Peyer's patch (tissue), 4 donors: ENCODE measurements around the gene RIMKLB. TPM values are rescaled to one million over a fixed set of nuclear protein-coding genes. Genes with fewer than 3 reads are reported as not detected.
"Not testable (repeated sequence)": the region's sequence is repeated elsewhere in the genome, so short reads cannot be mapped to it uniquely, and the experiment has no call there.

Experiments
- DNase-seq, 3 donors: peaks; one replicate each; pipeline ENCODE4 v3.0.0-alpha.2; 2017 to 2019
- H3K27ac ChIP-seq, 4 donors: fragments of 200-600 bp; sonication (generic); one replicate each; pipeline ENCODE4 v1.5.1; 2016 to 2019
- H3K27me3 ChIP-seq, 2 donors: fragments of 200-600 bp; sonication (generic); one replicate each; pipeline ENCODE4 v1.5.1; 2019
- H3K36me3 ChIP-seq, 3 donors: fragments of 200-600 bp; sonication (generic); one replicate each; pipeline ENCODE4 v1.5.1; 2016 to 2019
- H3K4me1 ChIP-seq, 4 donors: fragments of 200-600 bp; sonication (generic); one replicate each; pipeline ENCODE4 v1.5.1; 2016 to 2019
- H3K4me3 ChIP-seq, 4 donors: fragments of 200-600 bp; sonication (generic); 1 replicate in 3 of 4; 2 replicates in 1 of 4; pipeline ENCODE4 v1.5.1; 2016 to 2019; ENCODE audit warnings: mild to moderate bottlenecking in 1 of 4
- H3K9me3 ChIP-seq, 4 donors: fragments of 200-600 bp; sonication (generic); one replicate each; pipeline ENCODE4 v1.5.1; 2016 to 2019; ENCODE audit warnings: mild to moderate bottlenecking in 1 of 4
- POLR2A ChIP-seq, 2 donors: fragments of 450-650 bp; IDR thresholded peaks; one replicate each; pipeline ENCODE4 v1.5.1; 2017; ENCODE audit warnings: antibody characterized with exemption in 2 of 2, mild to moderate bottlenecking in 2 of 2, moderate library complexity in 2 of 2
- total RNA-seq, 4 donors: library from RNA; depleted of rRNA; stranded (reverse); fragments of >200 nt; gene quantifications; one replicate each; pipeline ENCODE4 v1.1.0, GENCODE V29; 2016
- TF ChIP-seq, protein P1 (sequence below), 6 experiments: fragments of 450-650 bp in 4 of 6; fragments of 200-600 bp in 2 of 6; sonication (generic) in 1 of 6; IDR thresholded peaks; one replicate each; pipeline ENCODE4 v1.5.1; 2017 to 2019; ENCODE audit warnings: antibody characterized with exemption in 6 of 6, mild to moderate bottlenecking in 3 of 6, moderate library complexity in 1 of 6

The RIMKLB gene
- total RNA-seq, 4 donors from 2014 or later, result 27.0 to 89.1 (median 37.0) TPM

DNA sequence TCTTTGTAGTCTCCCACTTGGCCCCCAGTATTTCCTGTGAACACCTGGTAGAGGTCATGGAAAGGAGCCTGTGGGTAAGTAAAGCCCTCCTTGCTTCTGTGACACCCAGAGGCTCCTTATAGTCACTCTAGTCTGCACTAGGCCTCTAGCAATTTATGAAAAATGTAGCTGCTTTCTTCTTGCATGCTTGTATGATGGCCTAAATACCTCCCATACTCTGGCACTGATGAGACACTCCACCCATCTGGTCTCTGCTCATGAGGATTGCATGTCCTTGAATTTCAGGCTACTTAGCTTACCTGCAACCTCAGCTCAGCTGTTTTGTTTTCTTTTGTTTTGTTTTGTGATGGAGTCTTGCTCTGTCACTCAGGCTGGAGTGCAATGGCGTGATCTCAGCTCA, 120.1 kb downstream of the RIMKLB start:
- no peak for DNase-seq
- Histone ChIP-seq H3K9me3 (no peaks in the 10 kb centered on the region), H3K27ac (no peak overlapping the region), H3K4me1 (no peaks in the 10 kb centered on the region), H3K27me3 (no peaks in the 10 kb centered on the region), H3K36me3 (no peaks in the 10 kb centered on the region), H3K4me3 (no peak overlapping the region)
- TF ChIP-seq, protein P1, sequence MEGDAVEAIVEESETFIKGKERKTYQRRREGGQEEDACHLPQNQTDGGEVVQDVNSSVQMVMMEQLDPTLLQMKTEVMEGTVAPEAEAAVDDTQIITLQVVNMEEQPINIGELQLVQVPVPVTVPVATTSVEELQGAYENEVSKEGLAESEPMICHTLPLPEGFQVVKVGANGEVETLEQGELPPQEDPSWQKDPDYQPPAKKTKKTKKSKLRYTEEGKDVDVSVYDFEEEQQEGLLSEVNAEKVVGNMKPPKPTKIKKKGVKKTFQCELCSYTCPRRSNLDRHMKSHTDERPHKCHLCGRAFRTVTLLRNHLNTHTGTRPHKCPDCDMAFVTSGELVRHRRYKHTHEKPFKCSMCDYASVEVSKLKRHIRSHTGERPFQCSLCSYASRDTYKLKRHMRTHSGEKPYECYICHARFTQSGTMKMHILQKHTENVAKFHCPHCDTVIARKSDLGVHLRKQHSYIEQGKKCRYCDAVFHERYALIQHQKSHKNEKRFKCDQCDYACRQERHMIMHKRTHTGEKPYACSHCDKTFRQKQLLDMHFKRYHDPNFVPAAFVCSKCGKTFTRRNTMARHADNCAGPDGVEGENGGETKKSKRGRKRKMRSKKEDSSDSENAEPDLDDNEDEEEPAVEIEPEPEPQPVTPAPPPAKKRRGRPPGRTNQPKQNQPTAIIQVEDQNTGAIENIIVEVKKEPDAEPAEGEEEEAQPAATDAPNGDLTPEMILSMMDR (IDR thresholded peaks at IDR 0.05), result no peak
- TF ChIP-seq POLR2A (IDR thresholded peaks at IDR 0.05), result no peak

DNA sequence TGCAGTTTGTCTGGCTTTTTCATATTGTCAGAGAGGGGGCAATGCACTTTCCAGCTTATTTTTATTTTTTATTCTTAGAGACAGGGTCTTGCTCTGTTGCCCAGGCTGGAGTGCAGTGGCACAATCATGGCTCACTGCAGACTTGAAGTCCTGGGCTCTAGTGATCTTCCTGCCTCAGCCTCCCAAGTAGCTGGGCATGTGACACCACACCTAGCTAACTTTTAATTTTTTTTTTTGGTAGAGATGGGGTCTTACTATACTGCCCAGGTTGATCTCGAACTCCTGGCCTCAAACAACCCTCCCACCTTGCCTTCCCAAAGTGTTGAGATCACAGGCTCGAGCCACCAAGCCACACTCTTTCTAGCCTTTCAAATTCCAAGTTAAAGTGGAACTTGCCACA, 120.7 kb downstream of the RIMKLB start:
- no peak for DNase-seq
- H3K9me3 ChIP-seq, result no peaks in the 10 kb centered on the region
- H3K4me1 ChIP-seq, result no peaks in the 10 kb centered on the region
- H3K27ac ChIP-seq, result no peak overlapping the region
- H3K4me3 ChIP-seq, result no peak overlapping the region
- TF ChIP-seq, protein P1 (IDR thresholded peaks at IDR 0.05), result no peak
- TF ChIP-seq POLR2A (IDR thresholded peaks at IDR 0.05), result no peak
- no peaks in the 10 kb centered on the region for H3K36me3 ChIP-seq
- no peaks in the 10 kb centered on the region for H3K27me3 ChIP-seq

DNA sequence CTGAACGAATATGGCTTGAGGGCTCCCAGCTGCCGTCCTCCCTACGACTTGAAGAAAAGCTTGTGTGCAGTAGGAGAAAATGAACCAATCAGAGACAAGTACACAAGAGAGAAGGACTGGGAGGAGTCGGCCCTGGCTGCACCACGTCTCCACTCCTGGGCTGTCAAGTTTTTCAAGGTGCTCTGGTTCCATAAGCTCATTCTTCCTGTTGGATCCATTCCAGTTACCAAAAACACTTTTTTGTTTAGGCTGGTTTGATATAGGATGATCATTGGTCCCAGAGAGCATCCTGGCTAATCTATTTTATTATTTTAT, 121.8 kb downstream of the RIMKLB start:
- Histone ChIP-seq H3K4me1 (no peaks in the 10 kb centered on the region), H3K27ac (no peak overlapping the region), H3K4me3 (no peak overlapping the region), H3K9me3 (no peaks in the 10 kb centered on the region), H3K36me3 (no peaks in the 10 kb centered on the region), H3K27me3 (no peaks in the 10 kb centered on the region)
- TF ChIP-seq POLR2A (IDR thresholded peaks at IDR 0.05), result no peak
- TF ChIP-seq, protein P1 (IDR thresholded peaks at IDR 0.05), result no peak
- DNase-seq, result no peak

DNA sequence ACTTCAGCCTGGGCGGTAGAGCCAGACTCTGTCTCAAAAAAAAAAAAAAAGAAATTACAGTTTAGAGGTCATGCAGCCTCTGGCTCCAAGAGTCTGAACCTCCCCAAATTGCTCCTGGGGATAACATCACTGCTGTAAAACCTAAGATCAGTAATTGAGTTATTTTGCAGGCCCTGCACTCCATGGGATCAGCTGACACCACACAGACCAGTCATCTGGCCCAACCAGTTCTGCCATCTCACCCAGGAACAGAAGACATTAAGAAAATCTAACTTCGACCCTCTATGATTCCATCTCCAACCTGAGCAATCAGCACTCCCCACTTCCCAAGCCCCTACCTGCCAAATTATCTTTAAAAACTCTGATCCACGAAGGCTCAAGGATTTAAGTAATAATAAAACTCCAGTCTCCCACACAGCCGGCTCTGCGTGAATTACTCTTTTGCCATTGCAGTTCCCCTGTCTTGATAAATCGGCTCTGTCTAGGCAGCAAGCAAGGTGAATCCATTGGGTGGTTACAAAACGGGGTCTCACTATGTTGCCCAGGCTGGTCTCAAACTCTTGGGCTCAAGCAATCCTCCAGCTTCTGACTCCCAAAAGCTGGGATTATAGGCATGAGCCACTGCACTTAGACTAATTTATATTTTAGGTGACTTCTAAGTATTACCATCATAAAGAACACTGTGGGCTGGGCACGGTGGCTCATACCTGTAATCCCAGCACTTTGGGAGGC, 123.1 kb downstream of the RIMKLB start:
- H3K9me3 ChIP-seq, H3K27me3 ChIP-seq, H3K27ac ChIP-seq, H3K4me3 ChIP-seq, DNase-seq, H3K36me3 ChIP-seq, H3K4me1 ChIP-seq: not testable (repeated sequence)

DNA sequence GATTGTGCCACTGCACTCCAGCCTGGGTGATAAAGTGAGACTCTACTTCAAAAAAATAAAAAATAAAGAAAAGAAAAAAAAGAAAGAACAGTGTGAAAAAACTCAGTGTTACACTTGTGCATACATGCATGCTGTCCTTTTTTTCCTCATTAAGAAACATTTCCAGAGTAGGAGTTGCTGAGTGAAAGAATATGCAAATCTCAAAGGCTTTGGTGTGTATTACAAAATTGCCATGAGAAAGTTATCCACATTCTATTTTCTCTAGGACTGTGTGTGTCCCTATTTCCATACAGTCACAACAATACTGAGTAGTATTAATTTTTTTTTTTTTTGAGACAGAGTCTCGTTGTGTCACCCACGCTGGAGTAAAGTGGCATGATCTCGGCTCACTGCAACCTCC, 123.8 kb downstream of the RIMKLB start:
- H3K27ac ChIP-seq, result no peak overlapping the region
- DNase-seq, result no peak
- no peaks in the 10 kb centered on the region for H3K4me1 ChIP-seq
- no peaks in the 10 kb centered on the region for H3K9me3 ChIP-seq
- H3K4me3 ChIP-seq, result no peak overlapping the region
- no peak for TF ChIP-seq POLR2A (IDR thresholded peaks at IDR 0.05)
- TF ChIP-seq, protein P1 (IDR thresholded peaks at IDR 0.05), result no peak
- H3K27me3 ChIP-seq, result no peaks in the 10 kb centered on the region
- H3K36me3 ChIP-seq, result no peaks in the 10 kb centered on the region

DNA sequence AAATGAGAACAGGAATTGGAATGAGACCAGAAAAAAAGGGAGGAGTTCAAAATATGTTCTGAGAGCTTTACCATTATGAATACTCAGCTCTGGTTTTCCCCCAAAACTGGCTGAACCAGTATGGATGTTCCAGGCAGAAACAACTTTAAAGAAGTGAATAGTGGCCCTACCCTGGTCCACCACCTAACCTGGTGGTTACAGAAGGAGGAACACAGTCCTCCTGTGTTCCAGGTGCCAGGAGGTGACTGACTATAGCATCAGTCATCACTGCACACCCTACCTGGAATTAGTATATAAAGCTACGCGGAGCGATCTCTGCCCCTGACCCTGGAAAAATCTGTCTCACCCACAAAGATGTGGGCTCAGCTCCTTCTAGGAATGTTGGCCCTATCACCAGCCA, 124.5 kb downstream of the RIMKLB start, which contains the start of gene A2ML1:
TSS of gene A2ML1 (plus strand) at position 324 of the 400 bp plus-strand sequence. CDS start at position 355, 31 bp downstream.
- DNase-seq, result no peak
- Histone ChIP-seq H3K27me3 (no peaks in the 10 kb centered on the region), H3K27ac (no peak within 1 kb of the TSS), H3K9me3 (no peaks in the 10 kb centered on the region), H3K36me3 (no peaks in the 10 kb centered on the region), H3K4me3 (no peak within 1 kb of the TSS), H3K4me1 (no peaks in the 10 kb centered on the region)
- TF ChIP-seq POLR2A (IDR thresholded peaks at IDR 0.05), result no peak
- TF ChIP-seq, protein P1 (IDR thresholded peaks at IDR 0.05), result no peak
